HG02678 (cell line): ENCODE data around the gene SETDB2.

Experiments used
- ATAC-seq: cut with Tn5 transposase; IDR thresholded peaks from one replicate; pipeline ENCODE4 v1.9.1; 2021; ENCODE audit warnings: mild to moderate bottlenecking, moderate library complexity; ENCODE audit not compliant: unreplicated experiment

Gene SETDB2, protein sequence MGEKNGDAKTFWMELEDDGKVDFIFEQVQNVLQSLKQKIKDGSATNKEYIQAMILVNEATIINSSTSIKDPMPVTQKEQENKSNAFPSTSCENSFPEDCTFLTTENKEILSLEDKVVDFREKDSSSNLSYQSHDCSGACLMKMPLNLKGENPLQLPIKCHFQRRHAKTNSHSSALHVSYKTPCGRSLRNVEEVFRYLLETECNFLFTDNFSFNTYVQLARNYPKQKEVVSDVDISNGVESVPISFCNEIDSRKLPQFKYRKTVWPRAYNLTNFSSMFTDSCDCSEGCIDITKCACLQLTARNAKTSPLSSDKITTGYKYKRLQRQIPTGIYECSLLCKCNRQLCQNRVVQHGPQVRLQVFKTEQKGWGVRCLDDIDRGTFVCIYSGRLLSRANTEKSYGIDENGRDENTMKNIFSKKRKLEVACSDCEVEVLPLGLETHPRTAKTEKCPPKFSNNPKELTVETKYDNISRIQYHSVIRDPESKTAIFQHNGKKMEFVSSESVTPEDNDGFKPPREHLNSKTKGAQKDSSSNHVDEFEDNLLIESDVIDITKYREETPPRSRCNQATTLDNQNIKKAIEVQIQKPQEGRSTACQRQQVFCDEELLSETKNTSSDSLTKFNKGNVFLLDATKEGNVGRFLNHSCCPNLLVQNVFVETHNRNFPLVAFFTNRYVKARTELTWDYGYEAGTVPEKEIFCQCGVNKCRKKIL

DNA sequence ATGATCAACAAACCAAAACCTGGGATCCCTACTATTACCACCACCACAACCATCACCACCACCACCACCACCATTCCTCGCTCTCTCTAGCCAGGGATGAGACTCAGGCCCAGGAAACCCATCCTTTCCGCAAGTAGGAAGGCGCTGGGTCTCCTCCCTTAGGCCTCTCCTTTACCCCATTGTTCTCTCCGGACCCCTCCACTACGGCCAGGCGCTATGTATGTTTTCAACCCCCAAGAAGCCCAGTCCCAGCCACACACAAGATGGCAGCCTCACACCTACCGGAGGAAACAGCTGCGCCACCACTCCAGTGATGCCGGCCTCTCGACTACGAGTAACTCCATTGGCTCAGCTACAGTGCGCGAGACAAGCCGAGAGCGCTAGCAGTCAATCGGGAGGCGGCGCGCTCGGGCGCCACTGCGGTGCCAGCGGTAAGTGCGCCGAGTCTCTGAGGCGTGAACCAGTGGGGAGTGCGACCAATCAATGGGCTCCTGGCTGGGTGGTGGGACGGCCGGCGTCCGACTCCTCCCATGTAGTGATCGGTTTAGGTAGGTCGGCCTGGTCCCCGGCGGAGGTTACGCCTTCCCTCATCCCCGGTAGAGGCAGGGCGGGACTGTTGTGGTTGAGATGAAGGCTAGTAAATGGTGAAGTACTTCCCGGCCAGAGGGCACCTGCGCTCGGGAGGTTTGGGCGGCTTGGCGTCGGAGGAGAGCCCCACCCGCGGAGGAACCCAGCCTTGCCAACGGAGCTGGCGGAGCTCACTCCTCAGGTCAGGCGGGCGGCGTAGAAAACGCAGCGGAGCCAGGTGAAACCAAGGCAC lies at the start of gene SETDB2, which contains the start of gene CAB39L:
Gene SETDB2 (plus strand): TSS at position 571 of the 820 bp plus-strand sequence. CDS start 7,620 bp downstream, outside the sequence.
Gene CAB39L (minus strand): TSS at position 361 of the 820 bp plus-strand sequence. CDS start 61,154 bp downstream, outside the sequence.
- peak; percentile 93 for ATAC-seq

DNA sequence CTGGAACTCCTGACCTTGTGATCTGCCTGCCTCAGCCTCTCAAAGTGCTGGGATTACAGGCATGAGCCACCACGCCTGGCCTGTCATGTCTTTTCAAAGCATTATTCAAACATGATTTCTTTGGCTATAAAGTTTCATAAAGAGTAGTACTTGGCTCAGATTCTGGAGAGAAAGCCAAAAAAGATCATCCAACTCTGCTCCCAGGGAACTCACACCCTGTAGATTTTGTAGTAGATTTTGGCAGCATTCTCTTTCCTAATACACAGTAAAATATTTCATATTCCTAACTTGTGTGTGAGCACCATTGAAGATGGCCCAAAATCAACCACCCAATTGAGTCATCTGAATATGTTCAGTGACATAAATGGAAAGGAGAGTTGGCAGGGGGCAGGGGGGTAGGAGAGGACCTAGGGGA lies 48.6 kb upstream of the SETDB2 start:
- ATAC-seq: no peak

DNA sequence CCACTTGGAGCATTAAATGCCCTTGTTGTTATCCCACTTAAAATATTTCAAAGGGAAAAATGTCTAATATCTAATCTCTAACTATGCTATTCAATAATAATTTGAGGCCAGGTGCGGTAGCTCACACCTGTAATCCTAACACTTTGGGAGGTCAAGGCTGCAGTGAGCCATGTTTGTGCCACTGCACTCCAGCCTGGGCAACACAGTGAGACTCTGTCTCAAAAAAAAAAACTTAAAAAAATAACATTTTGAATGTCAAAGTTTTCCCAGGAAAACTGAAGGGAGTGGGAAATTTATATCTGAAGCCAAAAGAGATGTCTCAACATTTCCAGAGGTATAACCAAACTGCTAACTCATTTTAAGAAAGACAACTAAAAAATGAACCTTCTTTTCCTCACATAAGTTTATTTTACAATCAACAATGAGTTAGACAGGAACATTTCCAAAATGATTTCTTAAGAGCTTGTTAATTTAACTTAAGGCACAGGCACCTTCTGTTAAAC lies 48.1 kb upstream of the SETDB2 start:
- ATAC-seq: no peak

DNA sequence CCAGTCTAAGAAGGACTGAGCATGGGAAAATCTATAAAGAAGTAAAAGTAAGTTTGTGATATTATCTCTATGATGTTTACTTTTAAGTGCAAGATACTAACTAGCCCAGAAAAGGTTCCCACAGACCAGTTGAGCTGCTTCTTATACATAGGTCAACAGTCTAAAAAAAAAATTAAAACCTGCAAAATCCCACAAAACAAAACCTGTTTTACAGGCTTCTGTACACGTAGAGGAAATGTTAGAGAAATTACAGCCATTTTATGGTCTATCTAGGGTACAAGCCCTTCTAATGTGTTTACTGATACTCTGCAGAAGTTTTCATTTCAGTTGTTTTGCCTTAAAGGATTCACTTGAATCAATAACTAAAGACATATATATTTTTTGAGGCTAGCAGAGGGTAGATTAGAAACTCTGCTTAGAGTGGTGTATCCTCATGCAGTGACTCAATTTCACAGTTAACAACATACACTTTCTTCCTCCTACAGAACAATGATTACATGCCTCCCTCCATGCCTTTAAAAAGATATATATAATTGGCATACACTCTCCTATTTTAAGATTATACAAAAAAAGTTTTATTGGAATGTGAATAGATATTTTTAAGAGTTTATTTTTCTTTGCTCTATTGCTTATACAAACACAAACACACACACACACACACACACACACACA lies 44.1 kb upstream of the SETDB2 start:
- no peak for ATAC-seq

DNA sequence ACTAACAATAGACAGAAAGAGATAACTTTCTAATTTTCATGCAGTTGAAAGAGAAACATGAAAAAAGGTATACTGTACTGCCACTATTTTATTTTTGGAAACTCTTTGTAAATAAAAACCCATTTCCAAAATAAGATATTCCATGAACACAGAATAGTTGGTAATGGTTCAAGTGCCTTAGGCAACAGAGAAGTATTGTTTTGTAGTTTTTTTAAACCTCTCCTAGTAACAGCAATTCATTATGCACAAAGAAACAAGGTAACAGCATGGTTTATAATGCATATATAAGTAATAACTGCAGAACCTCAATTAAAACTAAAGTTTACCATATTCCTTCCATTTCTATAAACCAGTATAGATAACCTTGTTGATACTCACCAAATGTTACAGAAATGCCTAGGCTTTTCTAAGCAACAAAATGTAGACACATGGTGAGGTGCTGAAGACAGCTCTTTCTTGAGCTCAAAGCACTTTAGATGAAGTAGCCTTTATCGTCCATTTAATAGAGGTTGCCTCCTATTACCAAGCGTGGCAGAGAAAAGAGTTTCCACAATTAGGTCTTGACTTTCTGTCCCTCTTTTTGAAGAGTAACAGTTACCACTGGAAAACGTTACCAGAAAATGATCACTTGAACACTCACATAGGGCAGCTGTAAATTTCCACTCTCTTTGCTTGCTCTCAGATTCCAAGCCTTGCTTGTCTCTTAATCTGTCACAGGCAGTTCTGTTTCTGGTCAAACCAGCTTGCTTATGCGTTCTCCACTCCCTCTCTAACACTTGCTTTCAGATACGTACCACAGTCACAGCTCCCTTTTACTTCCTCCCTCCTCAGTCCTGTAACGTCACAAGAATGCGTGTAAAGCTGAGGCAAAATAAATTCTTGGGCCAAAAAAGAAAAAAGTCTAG lies 43.1 kb upstream of the SETDB2 start:
- ATAC-seq: no peak

DNA sequence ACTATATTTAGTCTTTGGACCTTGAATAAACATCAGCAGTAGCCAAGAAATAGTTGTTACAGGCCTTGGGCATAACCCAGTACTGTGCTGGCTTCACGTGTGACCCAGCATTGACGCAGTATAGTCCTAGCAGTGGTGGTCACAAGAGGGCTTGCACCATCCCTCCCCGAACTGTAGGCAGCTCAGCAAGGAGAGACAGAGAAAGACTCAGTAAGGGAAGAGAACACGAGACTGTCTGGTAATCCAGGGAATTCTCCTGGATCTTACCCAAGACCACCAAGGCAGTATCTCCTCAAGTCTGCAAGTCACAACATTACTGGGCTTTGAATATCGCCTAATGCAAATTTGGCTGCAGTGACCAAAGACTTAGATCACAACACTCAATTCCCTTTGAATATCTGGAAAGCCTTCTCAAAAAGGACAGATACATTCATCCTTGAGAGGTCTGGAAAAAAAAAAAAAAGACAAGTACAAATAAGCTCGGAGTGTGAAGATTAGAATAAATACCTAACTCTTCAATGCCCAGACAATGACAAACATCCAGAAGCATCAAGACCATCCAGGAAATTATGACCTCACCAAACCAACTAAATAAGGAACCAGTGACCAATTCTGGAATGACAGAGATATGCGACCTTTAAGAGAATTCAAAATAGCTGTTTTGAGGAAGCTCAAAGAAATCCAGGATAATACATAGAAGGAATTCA lies 39.9 kb upstream of the SETDB2 start:
- no peak for ATAC-seq

DNA sequence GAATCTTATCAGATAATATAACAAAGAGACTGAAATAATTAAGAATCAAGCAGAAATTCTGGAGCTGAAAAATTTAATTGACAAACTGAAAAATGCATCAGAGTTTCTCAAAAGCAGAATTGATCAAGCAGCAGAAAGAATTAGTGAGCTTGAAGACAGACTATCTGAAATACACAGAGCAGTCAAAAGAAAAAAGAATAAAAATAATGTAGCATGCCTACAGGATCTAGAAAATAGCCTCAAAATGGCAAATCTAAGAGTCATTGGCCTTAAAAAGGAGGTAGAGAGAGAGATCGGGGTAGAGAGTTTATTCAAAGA lies 39.4 kb upstream of the SETDB2 start:
- no peak for ATAC-seq

DNA sequence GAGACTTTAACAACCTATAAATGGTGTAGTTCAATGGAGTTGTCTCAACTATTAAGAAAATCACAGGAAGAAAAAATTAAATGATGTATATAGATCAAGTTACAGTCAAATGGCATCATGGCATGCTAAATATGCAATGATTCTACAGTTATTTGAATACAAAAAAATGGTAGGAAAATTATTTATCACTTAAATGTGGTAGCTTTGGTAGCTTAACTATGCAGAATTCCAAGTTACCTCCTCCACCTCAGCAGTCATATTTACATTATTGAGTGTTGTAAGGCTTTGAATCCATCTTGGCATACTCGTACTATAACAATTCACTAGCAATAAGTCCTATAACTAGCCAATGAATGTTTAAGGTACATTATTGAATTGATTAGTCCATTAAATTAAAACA lies 37.0 kb upstream of the SETDB2 start:
- ATAC-seq: no peak

DNA sequence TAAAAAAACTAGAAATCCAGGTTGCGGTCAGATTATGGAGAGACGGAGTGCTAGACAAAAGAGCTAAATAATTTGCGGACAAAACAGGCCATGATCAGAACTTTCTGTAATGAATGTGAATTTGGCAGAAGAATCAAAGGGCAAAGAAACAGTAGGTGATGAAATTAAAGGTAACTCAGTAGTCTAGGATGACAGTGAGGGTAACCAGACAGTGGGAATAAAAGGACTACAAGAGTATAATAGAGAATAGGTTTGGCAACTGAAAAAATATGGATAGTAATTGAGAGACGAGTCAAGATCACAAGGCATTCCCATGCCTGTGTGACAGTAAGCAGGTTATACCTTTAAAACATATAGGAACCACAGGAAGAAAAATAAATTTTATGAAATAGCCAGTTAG lies 36.1 kb upstream of the SETDB2 start:
- ATAC-seq: no peak

DNA sequence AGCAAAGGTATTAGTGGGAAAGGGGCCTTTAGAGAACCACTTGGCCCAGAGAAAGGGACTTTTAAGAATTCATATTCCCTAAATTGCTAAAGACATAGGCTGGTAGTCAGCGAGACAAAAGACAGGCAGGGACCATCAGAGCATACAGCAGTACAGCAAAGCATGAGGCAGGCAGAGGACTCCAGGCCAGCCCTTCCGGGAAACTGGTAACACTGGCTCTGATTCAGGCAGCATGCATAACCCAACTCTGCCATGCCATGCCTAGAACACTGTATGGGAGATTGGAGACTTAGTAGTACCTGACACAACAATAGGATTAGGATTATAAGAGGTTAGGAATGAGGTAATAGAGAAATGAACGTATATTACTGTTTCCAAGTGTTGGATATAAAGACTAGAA lies 35.1 kb upstream of the SETDB2 start:
- ATAC-seq: no peak

DNA sequence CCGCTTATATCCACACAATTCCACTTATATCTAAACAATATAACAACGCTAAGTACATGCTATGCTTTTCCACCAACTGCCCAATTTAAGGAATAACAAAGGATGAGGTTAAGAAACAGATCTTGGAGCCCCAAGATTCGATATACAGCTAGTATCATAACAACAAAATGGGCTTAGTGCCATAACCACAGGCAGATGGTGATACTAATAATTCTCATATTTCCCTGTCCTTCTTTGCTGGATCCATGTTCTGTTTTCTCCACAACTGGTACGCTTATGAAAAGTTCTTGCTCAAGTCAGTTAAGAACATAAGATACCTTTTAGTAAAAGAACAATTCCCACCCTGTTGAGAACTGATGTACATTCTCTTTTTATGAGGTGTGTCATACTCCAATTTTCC lies 34.1 kb upstream of the SETDB2 start:
- ATAC-seq: no peak

DNA sequence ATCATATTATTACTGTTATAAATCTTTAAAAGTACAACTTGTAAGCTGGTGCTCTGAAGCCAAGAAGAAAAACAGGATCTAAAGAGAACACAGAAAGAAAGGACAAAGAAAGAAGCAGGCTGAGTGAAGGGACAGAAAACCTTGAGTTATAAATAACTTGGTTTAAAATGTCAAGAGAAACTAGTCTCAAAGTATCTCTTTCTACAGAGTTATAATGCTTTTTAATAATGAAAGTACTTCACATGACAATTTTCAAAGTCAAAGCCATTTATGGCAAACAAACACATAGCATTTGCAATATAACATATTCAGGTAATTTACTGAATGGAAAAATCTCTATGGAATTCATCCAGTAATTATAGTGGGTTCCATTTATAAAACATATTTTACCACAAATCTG lies 33.6 kb upstream of the SETDB2 start:
- ATAC-seq: no peak

DNA sequence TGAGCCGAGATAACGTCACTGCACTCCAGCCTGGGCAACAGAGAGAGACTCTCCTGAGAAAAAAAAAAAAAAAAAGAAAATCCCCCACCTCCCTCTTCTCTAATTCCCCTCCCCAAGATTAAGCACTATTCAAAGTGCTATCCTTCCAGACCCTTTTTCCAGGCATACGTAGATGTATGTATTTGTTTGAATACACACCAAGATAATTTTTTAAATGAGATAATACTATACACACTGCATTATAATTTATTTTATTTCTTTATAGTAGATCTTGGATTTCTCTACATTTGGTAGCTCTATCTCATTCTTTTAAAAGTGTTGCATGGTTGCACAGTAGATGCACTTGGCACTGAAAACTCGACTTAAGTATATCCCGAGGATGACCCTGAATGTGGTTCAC lies 32.7 kb upstream of the SETDB2 start:
- ATAC-seq: no peak

DNA sequence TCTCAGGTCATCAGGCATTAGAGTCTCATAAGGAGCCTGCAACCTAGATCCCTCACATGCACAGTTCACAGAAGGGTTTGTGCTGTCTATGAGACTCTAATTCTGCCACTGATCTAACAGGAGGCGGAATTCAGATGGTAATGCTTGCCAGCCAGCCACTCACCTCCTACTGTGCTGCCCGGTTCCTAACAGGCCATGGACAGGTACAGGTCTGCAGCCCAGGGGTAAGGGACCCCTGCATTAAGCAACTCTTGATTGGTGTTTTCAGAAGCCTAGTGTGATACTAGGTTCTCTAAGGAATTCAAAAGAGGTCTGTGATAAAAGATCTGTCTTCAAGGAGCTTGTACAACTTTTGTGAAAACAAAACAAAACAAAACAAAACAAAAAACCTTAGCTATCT lies 31.3 kb upstream of the SETDB2 start:
- no peak for ATAC-seq

DNA sequence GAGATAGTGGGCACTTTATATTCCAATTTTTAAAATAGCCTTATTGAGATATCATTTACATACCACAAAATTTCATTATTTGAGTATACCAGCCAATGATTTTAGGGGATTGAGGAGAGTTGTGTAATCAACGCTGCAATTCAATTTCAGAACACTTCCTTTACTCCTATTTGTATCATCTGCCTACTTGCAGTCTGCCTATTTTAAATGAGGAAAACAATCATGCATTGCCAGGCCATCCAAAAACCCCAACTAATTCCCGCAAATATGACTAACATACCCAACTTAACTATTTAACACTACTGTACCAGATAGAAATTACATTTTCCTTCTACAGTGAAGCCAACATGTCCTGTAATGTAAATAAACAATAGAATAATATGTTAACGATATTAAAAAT lies 26.9 kb upstream of the SETDB2 start:
- ATAC-seq: no peak

DNA sequence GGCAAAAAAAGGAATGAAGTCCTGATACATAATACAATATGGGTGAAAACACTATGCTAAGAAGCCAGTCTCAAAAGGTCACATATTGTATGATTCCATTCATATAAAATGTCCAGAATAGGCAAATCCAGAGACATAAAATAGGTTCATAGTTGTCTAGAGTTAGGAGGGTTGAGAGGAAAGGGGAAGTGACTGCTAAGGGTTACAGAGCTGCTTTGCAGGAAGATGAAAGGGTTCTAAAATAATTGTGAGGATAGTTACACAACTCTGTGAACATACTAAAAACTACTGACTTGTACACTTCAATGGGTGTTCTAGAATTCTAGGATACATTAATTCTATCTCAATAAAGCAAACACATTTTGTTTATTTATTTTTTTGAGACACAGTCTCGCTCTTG lies 25.9 kb upstream of the SETDB2 start:
- ATAC-seq: no peak

DNA sequence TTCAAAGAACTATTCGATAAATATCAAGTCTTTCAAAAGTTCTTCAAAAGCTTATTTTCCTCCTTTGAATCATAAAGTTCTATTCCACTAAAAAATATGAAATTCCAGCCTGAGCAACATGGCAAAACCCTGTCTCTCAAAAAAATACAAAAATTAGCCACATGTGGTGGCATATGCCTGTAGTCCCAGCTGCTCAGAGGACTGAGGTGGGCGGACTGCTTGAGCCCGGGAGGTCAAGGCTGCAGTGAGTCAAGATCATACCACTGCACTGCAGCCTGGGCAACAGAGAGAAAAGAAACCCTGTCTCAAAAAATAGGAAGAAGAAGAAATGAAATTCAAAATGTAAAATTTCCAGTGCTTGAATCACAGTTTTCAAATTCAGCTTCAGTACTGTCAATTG lies 24.8 kb upstream of the SETDB2 start:
- no peak for ATAC-seq

DNA sequence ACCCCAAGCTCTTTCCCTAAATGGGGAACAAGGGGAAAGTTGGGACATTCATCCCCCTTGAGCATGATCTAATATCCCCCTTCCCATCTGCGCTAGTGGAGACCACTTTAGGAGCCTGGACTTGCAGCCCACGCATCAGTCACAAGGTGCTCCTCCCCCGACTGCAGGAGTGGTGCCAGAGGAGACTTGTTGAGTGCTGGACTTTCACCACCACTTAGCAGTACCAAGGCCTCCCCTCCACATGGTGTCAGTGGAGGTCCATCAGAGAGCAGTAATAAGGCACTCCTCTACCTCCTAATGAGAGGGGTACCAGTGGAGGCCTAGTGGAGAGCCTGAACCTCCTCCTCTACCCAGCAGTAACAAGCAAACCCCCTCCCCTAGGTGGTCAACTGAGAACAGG lies 22.7 kb upstream of the SETDB2 start:
- peak; percentile 77 for ATAC-seq

DNA sequence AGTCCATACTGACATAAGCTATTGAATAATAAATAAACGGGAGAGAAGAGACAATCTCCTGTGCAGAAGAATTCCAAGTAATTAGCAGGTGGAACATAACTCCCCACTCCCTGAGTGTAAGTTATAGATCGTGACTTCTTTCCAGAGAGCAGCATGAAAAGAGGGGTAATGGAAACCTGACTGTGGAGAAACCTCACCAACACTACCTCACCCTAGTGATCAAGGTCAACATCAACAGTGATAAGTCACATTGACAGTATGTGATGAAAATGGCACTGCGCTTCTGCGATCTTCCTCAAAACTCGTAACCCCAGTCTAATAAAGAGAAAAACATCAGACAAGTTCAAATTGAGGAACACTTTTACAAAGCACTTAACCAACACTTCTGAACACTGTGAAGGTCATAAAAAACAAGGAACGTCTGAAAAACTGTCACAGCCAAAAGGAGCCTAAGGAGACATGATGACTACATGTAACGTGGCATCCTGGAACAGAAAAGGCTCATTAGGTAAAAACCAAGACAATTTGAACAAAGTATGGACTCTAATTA lies 20.0 kb upstream of the SETDB2 start:
- no peak for ATAC-seq
